Measurements from ENCODE around the gene VPS4B.

The VPS4B gene

GRCh38 chr18:63356272-63356896, 65.9 kb downstream of the VPS4B start:
- Histone ChIP-seq H3K36me3 (peaks cover 86% of the 10 kb centered on the region), H3K4me3 (ENCODE audit: low read depth, low read length) (no peak overlapping the region), H3K27me3 (ENCODE audit: insufficient read depth, low read depth, severe bottlenecking) (no peaks in the 10 kb centered on the region), H3K27ac (no peak overlapping the region), H3K9me3 (ENCODE audit: severe bottlenecking) (no peaks in the 10 kb centered on the region)
- no peak for DNase-seq
- no peak for TF ChIP-seq CTCF (IDR thresholded peaks at IDR 0.05; ENCODE audit: low read depth, low read length)

DNA sequence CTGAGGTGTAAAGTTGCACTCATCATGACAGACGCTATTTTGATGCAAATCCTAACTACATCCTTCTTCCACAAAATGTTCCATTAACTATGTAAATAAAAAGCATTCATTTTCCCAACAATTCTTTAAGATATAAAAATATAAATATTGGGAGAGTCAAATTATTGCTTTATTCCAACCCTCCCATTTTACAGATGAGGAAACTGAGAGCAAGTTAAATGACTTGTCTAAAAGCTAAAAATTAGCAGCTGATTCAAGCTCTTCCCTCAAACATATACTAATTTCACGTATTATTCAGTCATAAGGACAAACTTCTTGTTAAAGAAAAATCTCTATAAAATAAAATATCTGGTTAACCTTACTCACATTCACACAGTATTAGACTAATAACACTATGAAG, 72.0 kb downstream of the VPS4B start:
- H3K36me3 ChIP-seq = peaks cover 92% of the 10 kb centered on the region
- no peaks in the 10 kb centered on the region for H3K9me3 ChIP-seq (ENCODE audit: severe bottlenecking)
- no peak for TF ChIP-seq CTCF (IDR thresholded peaks at IDR 0.05; ENCODE audit: low read depth, low read length)
- no peaks in the 10 kb centered on the region for H3K27me3 ChIP-seq (ENCODE audit: insufficient read depth, low read depth, severe bottlenecking)
- H3K27ac ChIP-seq = no peak overlapping the region
- H3K4me3 ChIP-seq (ENCODE audit: low read depth, low read length) = no peak overlapping the region
- no peak for DNase-seq

- peaks cover 92% of the 10 kb centered on the region for H3K36me3 ChIP-seq
- H3K9me3 ChIP-seq (ENCODE audit: severe bottlenecking) = no peaks in the 10 kb centered on the region
- no peak for DNase-seq
- no peaks in the 10 kb centered on the region for H3K27me3 ChIP-seq (ENCODE audit: insufficient read depth, low read depth, severe bottlenecking)
- no peak overlapping the region for H3K27ac ChIP-seq
- no peak overlapping the region for H3K4me3 ChIP-seq (ENCODE audit: low read depth, low read length)
- TF ChIP-seq CTCF (IDR thresholded peaks at IDR 0.05; ENCODE audit: low read depth, low read length) = no peak
Observed at GRCh38 chr18:63348508-63349136, 73.7 kb downstream of the VPS4B start.

DNA sequence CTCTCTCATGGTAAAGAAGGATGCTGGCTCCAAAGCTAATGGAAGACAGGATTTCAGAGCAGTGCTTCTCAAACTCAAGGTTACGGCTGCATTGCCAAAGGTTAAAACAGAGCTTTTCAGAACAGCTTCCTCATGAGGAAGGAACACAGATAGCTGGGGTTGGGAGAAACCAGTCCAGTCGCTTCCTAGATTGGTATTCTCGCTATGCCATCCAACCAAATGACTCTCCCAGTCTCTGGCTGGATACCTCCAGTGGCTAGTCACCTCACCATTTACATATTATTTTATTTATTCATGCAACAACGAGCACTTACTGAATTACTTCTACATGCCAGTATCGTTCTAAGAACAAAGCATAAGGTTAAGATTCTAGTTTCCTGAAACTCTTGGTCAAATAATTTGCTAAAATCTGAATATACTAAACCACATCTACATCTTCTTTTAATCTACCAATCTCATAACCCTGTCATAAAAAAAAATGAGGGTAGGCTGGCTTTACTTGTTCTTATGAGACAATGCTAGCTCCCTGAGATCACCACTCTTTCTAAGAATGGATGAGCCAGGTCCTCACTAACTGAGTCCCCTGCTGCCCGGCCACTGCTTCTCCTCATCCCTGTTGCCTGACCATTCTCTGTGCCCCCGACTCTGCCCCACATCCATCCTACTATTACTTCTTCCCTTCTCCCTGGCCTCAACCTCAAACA, 75.6 kb downstream of the VPS4B start:
- TF ChIP-seq CTCF (IDR thresholded peaks at IDR 0.05; ENCODE audit: low read depth, low read length) = no peak
- Histone ChIP-seq H3K27me3 (ENCODE audit: insufficient read depth, low read depth, severe bottlenecking) (no peaks in the 10 kb centered on the region), H3K36me3 (peaks cover 92% of the 10 kb centered on the region), H3K4me3 (ENCODE audit: low read depth, low read length) (no peak overlapping the region), H3K9me3 (ENCODE audit: severe bottlenecking) (no peaks in the 10 kb centered on the region), H3K27ac (no peak overlapping the region)
- no peak for DNase-seq

- H3K27me3 ChIP-seq (ENCODE audit: insufficient read depth, low read depth, severe bottlenecking) = no peaks in the 10 kb centered on the region
- no peaks in the 10 kb centered on the region for H3K9me3 ChIP-seq (ENCODE audit: severe bottlenecking)
- DNase-seq = no peak
- no peak for TF ChIP-seq CTCF (IDR thresholded peaks at IDR 0.05; ENCODE audit: low read depth, low read length)
- peaks cover 89% of the 10 kb centered on the region for H3K36me3 ChIP-seq
- no peak overlapping the region for H3K27ac ChIP-seq
- H3K4me3 ChIP-seq (ENCODE audit: low read depth, low read length) = no peak overlapping the region
Observed at GRCh38 chr18:63346031-63346430, 76.2 kb downstream of the VPS4B start.
